Lung microvascular endothelial cell (primary cell): ENCODE results near the gene FLVCR2. TPM values are rescaled to one million over a fixed set of nuclear protein-coding genes. Genes with fewer than 3 reads are reported as not detected.
A peak's percentile ranks its signal among the peaks of the same experiment; 100 is the strongest.

Source experiments
- DNase-seq, 2 donors: peaks; one replicate each; pipeline versions ENCODE4 v3.0.0 to v3.0.0-alpha.2; 2010; ENCODE audit warnings: low read depth in 2 of 2
- total RNA-seq: library from RNA; depleted of rRNA; stranded (reverse); fragments of >200 nt; gene quantifications from 2 replicates; pipeline ENCODE4 v1.2.1, GENCODE V29; 2014

FLVCR2 gene
- total RNA-seq = 0.79 and 1.3 TPM in 2 replicates

- DNase-seq = peak; percentile 63 to 70
Measured at GRCh38 chr14:75578102-75578785, at the start of gene FLVCR2. Gene FLVCR2, plus strand, starts transcription at chr14:75578620. Its CDS starts 353 bp downstream, at chr14:75578973.

GRCh38 chr14:75531256-75531655 lies 47.2 kb upstream of the FLVCR2 start:
- DNase-seq = no peak

GRCh38 chr14:75531660-75532317 lies 46.6 kb upstream of the FLVCR2 start:
- no peak for DNase-seq

- no peak for DNase-seq
Measured at GRCh38 chr14:75533791-75534555, 44.4 kb upstream of the FLVCR2 start.

GRCh38 chr14:75535164-75535898 lies 43.1 kb upstream of the FLVCR2 start:
- DNase-seq = no peak

- no peak for DNase-seq
Measured at GRCh38 chr14:75537071-75537470, 41.3 kb upstream of the FLVCR2 start.

- no peak for DNase-seq
Measured at GRCh38 chr14:75539162-75539560, 39.3 kb upstream of the FLVCR2 start.

- DNase-seq = no peak
Measured at GRCh38 chr14:75539561-75540478, 38.6 kb upstream of the FLVCR2 start.

- DNase-seq = no peak
Measured at GRCh38 chr14:75540479-75540851, 38.0 kb upstream of the FLVCR2 start.

- peak in 1 of 2 donors; percentile 51 for DNase-seq
Measured at GRCh38 chr14:75542588-75543091, 35.8 kb upstream of the FLVCR2 start.

GRCh38 chr14:75543253-75543652 lies 35.2 kb upstream of the FLVCR2 start:
- DNase-seq = no peak

GRCh38 chr14:75543786-75544185 lies 34.6 kb upstream of the FLVCR2 start:
- no peak for DNase-seq

GRCh38 chr14:75545907-75546306 lies 32.5 kb upstream of the FLVCR2 start:
- DNase-seq = no peak

- no peak for DNase-seq
Measured at GRCh38 chr14:75547552-75548250, 30.7 kb upstream of the FLVCR2 start.

- no peak for DNase-seq
Measured at GRCh38 chr14:75548544-75548943, 29.9 kb upstream of the FLVCR2 start.

GRCh38 chr14:75549169-75549568 lies 29.3 kb upstream of the FLVCR2 start:
- DNase-seq = no peak

- no peak for DNase-seq
Measured at GRCh38 chr14:75551021-75551420, 27.4 kb upstream of the FLVCR2 start.

GRCh38 chr14:75553157-75553556 lies 25.3 kb upstream of the FLVCR2 start:
- DNase-seq = no peak

GRCh38 chr14:75553761-75554364 lies 24.6 kb upstream of the FLVCR2 start:
- DNase-seq = no peak
